Activated effector memory CD4-positive, alpha-beta T cell treated with anti-CD3 and anti-CD28 coated beads, Interleukin-2, amount 50 U/mL, for 16 hours (primary cell): ENCODE results near the gene TAMM41.
"Not testable (repeated sequence)": the region's sequence is repeated elsewhere in the genome, so short reads cannot be mapped to it uniquely, and the experiment has no call there.

Source experiments
- DNase-seq: peaks from one replicate; pipeline ENCODE4 v3.0.0-alpha.2; 2020

TAMM41 gene

GRCh38 chr3:11810276-11810675, 36.4 kb downstream of the TAMM41 start:
- DNase-seq = no peak

GRCh38 chr3:11808231-11808630, 38.5 kb downstream of the TAMM41 start:
- no peak for DNase-seq

GRCh38 chr3:11807686-11808085, 39.0 kb downstream of the TAMM41 start:
- DNase-seq = no peak

DNA sequence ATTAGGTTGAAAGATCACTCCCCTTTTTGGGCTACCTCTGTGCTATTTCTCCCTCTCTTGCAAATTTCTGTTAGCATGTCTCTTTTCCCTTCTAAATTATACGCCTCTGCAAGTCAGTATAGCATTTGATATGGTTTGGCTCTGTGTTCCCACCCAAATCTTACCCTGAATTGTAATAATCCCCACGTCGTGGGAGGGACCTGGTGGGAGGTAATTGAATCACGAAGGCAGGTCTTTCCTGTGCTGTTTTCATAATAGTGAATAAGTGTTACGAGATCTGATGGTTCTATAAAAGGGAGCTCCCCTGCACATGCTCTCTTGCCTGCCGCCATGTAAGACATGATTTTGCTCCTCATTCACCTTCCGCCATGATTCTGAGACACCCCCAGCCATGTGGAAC, 41.0 kb downstream of the TAMM41 start:
- DNase-seq = no peak

- peak; percentile 67 for DNase-seq
These were observed 42.5 kb downstream of the TAMM41 start for GRCh38 chr3:11803977-11804892.

DNA sequence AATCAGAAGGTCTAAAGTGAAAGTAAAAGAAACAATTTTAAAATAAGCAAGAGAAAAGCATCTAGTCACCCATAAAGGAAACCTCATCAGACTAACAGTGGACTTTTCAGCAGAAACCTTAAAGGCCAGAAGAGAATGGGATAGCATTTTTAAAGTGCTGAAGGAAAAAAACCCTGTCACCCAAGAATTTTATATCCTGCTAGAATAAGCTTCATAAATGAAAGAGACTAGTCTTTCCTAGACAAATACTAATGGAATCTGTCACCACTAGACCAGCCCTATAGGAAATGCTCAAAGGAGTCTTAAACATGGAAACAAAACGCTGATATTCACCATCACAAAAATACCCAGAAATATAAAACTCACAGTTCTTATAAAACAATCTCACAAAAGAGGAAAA, 46.9 kb downstream of the TAMM41 start:
- no peak for DNase-seq

DNA sequence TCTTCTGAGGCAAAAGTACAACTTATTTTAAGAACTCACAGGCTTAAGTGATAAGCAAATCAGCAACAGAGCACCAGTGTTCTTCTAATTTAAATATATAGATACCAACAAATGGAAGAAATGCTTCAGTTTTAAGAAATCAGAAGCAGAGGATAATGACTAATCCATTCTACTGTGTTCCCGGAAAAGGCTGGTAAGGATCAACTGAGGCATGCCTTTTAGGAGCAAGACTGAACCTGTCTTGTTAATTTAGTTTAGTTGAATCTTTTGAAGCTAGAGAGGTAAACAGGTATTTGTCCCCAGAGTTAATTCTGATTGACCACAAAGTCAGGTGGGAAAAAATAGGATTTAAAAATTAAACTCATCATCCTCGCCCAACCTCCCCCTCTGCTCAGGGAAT, 51.8 kb downstream of the TAMM41 start:
- DNase-seq = no peak

DNA sequence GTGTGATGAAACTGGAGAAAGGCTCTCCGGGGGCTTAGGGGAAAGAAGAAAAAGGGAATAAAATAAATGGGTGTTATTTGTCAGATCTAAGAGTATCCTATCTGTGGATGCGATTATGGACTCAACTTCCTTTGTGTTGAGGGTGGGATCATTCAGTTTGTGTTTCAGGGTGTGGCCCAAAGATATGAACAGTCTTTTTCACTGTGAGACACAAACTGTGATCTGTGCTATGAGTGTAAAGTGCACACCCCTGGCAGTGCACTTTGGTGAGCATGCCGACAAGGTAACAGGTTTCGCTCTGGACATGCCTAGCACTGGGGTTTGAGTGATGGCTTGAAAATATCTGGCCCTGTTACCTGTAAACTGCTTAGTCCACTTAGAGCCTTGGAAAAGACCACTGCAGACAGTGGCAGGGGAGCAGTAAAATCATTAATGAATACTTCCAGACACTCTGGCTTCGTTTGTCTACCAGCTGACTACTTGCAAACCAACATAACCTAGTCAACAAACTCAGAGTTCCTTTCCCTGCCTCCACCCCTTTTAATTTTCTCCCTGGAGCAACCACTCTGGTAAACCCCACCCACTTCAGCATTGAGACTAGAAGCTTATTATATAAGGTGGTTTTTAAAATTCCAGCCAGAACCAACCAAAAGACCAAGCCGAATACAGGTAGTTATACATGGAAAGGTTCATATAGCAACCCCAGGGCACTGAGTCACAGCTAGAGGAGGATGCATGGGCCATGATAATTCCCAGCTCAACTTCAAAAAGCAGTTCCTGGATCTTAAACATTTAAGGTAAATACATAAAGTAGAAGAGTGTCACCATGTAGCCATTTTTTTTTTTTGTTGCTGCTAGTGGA, 55.1 kb downstream of the TAMM41 start:
- DNase-seq = no peak

GRCh38 chr3:11789412-11789811, 57.3 kb downstream of the TAMM41 start:
- no peak for DNase-seq

GRCh38 chr3:11784971-11785377, 61.7 kb downstream of the TAMM41 start:
- DNase-seq = peak; percentile 64

DNA sequence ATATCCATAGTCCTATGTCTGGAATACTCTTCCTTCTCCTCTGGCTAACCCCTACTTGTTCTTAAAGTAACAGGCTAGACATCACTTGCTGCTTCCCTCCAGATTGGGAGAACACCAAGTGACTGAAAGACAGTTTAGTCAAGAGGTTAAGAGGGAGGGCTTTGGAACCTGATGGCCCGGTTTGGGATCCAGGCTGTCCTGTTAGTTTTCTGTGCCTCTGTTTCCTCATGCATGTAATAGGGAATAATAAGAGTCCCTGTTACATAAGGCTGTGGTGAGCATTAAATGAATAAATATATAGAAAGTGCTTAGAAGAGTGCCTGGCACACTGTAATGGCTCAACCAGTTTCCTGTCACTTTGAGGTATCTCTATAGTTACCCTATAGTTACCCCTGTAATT, 66.3 kb downstream of the TAMM41 start:
- no peak for DNase-seq

DNA sequence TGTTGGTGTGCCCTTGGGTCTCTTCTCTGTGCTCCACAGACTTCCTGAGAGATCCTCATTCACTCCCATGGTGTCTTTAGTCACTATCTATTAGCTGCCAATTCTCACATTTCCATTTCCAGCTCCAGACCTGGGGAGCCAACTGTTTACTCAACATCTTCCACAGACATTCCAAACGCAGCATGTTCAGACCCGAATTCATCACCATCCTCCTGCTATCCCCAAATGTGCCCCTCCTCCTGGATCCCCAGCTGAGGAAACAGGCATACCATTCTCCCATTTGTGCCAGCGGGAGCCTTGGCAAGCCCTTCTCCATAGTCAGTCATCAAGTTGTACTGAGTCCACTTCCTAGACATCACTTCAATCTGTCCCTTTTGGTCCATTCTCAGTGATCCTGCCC, 67.1 kb downstream of the TAMM41 start:
- DNase-seq = no peak

- no peak for DNase-seq
These were observed 68.4 kb downstream of the TAMM41 start for GRCh38 chr3:11778248-11778647.

DNA sequence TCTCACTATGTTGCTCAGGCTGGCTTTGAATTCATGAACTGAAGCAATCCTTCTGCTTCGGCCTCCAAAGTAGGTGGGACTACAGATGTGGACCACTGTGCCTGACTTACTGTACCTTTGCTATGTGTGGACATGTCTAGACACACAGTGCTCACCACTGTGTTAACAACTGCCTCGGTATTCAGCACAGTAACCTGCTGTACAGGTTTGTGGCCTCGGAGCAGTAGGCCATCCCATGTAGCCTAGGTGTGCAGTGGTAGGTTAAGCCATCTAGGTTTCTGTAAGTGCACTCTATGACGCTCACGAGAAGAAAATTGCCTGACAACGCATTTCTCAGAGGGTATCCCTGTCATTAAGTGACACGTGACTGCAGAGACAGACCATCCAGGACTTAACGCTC, 70.3 kb downstream of the TAMM41 start:
- no peak for DNase-seq

DNA sequence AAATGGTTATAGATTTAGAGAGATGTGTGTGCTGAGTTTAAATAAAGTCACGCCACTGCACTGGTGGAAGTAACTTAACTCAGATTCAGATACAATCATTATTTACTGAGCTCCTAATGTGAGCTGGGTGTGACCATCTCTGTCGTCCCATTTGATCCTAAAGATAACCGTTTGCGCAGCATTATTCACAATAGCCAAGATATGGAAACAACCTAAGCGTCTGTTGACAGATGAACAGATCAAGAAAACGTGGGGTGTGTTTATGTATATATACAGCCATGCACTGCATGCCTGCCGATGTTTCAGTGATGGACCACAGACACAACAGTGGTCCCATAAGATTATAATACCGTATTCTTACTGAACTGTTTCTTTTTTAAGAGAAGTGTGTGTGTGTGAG, 71.2 kb downstream of the TAMM41 start:
- DNase-seq = no peak

DNA sequence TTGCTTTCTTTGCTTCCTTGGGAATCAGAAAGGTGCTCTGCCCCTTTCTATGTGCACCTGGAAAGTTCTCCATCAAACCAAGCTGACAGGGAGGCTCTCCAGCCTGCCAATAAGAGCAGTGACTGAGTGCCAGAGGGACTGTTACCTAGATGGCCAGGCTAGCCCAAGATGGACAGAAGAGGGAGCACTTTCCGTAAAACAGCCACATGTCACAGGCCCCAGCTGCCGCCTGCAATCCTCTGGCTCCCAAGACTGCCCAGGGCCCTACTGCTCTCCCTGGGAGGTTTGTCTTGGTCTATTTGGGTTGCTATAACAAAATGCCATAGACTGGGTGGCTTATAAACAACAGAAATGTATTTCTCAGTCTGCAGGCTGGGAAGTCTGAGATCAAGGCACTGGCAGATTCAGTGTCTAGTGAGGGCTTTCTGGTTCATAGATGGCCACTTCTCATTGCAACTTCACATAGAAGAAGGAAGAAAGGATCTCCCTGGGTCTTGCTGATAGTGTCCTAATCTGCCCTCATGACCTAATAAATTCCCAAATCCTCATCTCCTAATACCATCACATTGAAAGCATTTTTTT, 72.3 kb downstream of the TAMM41 start:
- no peak for DNase-seq

DNA sequence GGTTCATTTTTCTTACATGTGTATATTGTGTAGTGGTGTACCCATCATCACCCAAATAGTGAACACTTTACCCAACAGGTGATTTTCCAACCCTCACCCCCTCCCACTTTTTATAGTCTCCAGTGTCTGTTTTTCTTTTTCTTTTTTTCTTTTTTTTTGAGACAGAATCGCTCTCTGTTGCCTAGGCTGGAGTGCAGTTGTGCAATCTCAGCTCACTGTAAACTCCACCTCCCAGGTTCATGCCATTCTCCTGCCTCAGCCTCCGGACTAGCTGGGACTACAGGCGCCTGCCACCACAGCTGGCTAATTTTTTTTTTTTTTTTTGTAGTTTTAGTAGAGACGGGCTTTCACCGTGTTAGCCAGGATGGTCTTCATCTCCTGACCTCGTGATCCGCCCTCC, 74.8 kb downstream of the TAMM41 start:
- DNase-seq = not testable (repeated sequence)

- peak; percentile 90 for DNase-seq
These were observed 76.0 kb downstream of the TAMM41 start for GRCh38 chr3:11770477-11771391.

DNA sequence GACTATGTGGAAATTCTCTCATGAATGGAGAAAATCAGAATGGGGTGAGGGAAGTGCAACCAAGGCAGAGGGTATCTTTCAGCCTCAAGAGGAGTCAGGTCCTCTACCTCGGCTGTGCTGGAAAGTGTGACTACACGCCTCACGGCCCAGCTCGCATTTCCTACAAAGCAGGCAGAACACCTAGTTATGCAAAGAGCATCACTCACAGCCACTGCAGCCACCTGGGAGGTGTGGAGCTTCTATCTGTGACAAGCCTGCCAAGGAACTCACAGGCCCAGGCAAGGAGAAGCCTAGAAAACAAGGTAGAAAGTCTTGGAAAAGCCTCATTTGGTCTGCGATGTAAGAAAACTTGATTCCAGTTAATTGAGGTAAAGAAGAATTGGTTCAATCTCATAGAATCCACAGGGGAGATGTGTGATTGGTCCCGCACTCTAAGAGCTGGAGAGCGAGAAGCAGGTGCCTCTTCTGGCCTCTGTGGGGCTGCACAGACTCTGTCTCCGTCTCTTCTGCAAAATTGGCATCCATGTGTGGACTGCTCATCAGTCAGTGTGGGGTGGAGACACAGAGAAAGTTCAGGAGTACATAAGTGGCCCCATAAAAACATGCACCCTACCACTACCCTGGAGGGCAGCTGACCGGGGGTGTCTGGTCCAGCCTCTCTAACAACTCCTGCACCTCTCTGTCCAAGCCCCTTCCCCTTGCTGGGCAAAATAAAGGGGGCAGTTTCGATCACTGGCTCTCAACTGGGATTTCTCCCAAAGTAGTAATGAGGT, 76.8 kb downstream of the TAMM41 start:
- DNase-seq = no peak

- no peak for DNase-seq
These were observed 78.1 kb downstream of the TAMM41 start for GRCh38 chr3:11768604-11769003.

DNA sequence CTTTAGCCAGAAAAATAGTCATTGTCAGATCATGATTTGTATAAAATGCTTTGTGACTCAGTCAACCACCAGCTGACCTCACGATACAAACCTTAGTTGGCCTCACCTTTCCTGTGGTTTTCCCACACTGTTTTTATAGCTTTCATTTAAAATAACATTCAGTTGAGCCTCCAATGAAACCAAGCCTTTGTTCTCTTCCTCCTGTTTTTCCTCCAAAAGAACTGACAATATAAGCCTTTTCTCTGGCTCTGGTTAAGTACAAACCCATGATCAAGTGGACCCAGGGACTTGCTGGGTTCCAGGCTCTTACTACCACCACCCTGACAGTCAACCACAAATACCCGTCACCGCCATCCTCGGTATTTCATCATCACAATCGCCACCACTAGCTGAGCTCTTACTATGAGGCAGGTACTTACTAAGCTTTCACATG, 81.7 kb downstream of the TAMM41 start:
- DNase-seq = no peak

GRCh38 chr3:11759996-11760395, 86.7 kb downstream of the TAMM41 start:
- no peak for DNase-seq
